ENCODE data around the gene COL25A1.

GRCh38 chr4:108821351-108821930 lies 481.0 kb downstream of the COL25A1 start:
- TF ChIP-seq CTCF (IDR thresholded peaks at IDR 0.05) (no peak), SIN3A (IDR thresholded peaks at IDR 0.05; ENCODE audit: borderline replicate concordance, insufficient read depth, low read depth, low read length) (no peak), TCF7L2 (IDR thresholded peaks at IDR 0.05; ENCODE audit: low read depth, low read length) (no peak)

Measured in Panc1 (cell line).